VCaP (cell line): Measurements from ENCODE around the gene PPP2R5E.

Source experiments
- H3K27ac ChIP-seq: fragments of 450-650 bp; 2 replicates; pipeline ENCODE4 v1.5.1; 2017
- TF ChIP-seq, protein P1 (sequence below): fragments of 450-650 bp; conservative IDR thresholded peaks from 2 replicates; pipeline ENCODE4 v1.5.1; 2017; ENCODE audit warnings: mild to moderate bottlenecking, moderate library complexity

PPP2R5E gene

DNA sequence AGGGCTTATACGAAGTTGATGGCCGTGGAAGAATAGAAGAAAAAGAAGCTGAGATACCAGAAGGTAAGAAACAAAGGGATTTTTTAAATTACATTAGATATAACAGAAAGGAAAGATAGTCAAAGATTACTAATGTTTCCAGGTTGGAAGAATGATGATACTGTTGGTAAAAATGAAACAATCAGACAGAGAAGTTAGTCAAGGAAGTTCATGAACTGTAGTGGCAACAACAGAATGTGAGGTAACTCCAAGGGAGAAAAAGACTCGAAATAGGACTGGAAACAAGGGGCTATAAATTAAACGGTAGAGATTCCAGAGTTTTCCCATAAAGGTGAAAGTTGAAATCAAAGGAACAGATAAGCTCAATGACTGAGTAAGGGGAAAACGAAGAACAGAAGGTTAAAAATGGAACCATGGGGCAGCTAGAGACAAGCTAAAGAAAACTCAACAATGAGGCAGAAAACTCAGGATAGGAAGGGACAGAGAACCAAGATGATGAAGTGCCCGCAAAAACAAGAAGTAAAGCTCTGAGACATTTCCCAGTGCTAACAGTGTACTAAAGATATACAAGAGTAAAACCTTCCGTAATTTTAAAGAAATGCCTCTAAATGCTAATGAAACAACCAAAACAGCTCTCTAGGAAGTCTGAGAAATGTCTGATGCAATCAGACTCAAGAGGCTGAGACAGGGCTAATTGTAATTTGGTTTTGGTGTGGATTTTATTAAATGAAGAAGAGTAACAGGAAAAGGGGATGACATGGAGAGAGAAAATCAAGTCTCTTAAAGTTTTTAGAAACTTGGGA lies 70.0 kb downstream of the PPP2R5E start:
- no peak overlapping the region for H3K27ac ChIP-seq

DNA sequence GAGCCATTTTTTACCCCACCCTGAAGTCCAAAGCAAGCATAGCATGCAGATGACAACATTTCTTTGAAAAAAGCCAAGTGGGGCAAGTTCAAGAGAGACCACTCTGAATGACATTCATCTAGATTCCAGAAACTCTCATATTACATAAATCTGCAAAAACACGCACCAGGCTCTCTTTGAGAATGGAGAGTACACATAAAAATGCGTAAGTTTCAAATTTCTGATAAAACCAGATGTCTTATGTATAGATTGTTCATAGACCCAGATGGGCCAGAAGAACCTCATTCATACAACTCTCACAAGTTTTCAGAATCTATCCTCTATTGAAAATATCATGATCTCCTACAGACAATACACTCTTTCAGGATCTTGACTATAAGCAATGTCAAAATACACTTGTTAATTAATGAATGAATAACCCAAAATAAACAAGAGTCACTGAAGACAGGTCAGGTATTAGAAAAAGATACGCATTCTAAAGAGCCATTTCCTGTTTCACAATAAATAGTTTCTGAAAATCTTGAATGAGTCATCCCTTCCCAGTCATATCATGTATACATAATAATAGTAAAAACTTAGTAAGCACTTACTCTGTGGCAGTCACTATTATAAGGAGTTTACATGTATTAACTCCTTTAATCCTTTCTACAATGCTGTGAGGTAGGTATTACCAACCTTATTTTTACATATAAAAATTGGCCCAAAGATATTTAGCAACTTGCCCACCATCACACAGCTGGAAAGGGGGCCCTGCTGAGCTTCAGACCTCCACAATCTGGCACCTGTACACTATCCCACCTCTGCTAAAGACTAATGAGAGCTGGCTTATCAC lies 72.0 kb downstream of the PPP2R5E start:
- no peak overlapping the region for H3K27ac ChIP-seq
- TF ChIP-seq, protein P1, sequence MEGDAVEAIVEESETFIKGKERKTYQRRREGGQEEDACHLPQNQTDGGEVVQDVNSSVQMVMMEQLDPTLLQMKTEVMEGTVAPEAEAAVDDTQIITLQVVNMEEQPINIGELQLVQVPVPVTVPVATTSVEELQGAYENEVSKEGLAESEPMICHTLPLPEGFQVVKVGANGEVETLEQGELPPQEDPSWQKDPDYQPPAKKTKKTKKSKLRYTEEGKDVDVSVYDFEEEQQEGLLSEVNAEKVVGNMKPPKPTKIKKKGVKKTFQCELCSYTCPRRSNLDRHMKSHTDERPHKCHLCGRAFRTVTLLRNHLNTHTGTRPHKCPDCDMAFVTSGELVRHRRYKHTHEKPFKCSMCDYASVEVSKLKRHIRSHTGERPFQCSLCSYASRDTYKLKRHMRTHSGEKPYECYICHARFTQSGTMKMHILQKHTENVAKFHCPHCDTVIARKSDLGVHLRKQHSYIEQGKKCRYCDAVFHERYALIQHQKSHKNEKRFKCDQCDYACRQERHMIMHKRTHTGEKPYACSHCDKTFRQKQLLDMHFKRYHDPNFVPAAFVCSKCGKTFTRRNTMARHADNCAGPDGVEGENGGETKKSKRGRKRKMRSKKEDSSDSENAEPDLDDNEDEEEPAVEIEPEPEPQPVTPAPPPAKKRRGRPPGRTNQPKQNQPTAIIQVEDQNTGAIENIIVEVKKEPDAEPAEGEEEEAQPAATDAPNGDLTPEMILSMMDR: no peak

More for the DNA sequence above, 70.0 kb downstream of the PPP2R5E start:
- TF ChIP-seq, protein P1: no peak

DNA sequence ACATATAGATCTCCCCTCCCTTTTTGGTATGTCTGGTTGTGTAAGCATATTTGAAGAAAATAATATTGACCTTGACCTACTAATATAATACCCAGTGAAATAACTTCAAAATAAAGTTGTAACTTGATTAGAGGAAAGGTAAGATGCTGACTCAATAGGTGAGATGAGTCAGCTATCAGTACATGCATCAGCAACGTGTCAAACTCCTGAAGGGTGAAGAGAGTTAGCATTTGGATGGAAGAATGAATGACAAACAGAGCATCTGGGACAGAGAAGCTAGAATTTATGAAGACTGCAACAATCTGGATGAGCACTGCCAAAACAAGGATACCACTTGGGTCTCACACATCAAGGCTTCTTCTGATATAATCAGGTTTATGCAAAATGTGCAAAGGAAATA lies 74.9 kb downstream of the PPP2R5E start:
- TF ChIP-seq, protein P1: no peak
- H3K27ac ChIP-seq: no peak overlapping the region

DNA sequence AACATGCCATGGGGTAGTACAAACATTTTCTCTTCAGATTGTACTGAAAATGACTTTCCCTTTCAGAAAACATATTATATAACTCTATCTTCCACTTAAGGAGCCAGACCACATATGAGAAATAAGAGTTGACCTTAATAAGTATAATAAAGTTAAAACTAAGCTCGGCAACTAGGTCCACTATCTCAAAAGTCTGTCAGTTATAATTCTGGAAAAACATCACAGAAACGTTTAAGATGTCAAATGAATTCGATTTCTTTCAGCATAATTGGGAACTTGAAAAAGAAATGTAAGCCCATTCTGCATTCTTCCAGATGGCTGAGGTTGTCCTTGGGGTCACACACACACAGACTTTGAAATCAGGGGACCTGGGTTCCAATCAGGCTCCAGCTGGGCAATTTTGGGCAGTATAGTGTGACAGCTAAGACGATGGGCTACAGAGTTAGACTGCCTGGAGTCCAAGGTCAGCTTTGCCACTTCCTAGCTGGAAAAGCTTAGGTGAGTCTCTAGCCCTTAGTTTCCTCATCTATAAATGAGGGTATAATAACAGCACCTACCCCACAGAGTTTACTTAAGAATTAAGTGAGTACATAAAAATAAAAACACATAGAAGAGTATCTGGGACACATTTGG lies 75.6 kb downstream of the PPP2R5E start:
- TF ChIP-seq, protein P1: no peak
- H3K27ac ChIP-seq: no peak overlapping the region

DNA sequence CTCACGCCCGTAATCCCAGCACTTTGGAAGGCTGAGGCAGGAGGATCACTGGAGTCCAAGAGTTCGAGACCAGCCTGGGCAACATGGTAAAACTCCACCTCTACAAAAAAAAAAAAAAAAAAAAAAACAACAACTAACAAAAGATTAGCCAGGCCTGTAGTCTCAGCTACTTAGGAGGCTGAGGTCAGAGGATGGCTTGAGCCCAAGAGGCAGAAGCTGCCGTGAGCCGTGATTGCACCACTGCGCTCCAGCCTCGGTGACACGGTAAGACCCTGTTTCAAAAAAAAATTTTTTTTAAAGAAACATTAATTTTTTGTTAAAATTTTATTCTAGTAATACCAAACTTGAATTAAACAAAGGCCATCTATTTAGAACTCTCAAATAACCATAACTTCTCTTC lies 77.8 kb downstream of the PPP2R5E start:
- TF ChIP-seq, protein P1: no peak

DNA sequence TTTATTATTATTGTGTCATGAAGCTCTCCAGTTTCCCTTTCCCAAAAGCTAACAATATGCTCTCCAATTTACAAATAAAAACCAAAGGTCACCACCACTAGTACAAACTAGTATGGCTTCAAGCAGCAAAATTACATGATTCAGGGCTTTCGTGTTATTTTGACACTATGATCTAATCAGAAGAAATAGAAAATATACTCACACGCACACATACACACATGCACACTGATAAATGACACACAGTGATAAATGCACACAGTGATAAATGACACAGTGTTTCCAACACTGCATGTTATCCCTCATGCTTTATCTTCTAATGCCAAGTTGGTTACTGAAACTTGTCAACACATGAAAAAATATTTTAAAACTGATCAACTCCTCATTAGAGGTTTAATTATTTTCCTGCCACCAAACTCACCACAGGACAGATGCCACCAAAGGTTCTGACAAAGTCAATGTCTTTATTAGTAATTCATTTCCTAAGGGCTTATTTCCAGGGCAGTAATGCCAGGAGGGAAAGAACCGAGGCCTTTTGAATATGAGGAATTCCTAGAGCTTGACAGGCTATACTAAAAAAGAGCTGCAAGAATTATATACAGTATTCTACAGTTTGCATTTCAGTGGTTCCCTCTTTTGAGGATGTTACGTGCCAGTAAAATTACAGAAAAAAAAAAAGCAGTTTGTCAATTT lies 82.4 kb downstream of the PPP2R5E start:
- TF ChIP-seq, protein P1: no peak
- H3K27ac ChIP-seq: no peak overlapping the region

More for the DNA sequence above, 77.8 kb downstream of the PPP2R5E start:
- no peak overlapping the region for H3K27ac ChIP-seq
